Transverse colon (tissue), 3 donors: ENCODE data around the gene MGMT.

Experiments
- EP300 ChIP-seq: sonication (generic); formaldehyde crosslinking; IDR thresholded peaks from one replicate; pipeline ENCODE4 v1.6.1; 2017; ENCODE audit warnings: antibody characterized with exemption, low read depth
- POLR2A ChIP-seq: fragments of 450-650 bp; IDR thresholded peaks from one replicate; pipeline ENCODE4 v1.6.1; 2016; ENCODE audit warnings: antibody characterized with exemption, mild to moderate bottlenecking, moderate library complexity
- TF ChIP-seq, protein P1 (sequence below), 5 experiments: fragments of 200-600 bp in 3 of 5; fragments of 450-650 bp in 2 of 5; sonication (generic) in 3 of 5; IDR thresholded peaks; 1 replicate in 2 of 5; 2 replicates in 3 of 5; pipeline ENCODE4 v1.5.1; 2016 to 2017; ENCODE audit warnings: antibody characterized with exemption in 5 of 5, inconsistent platforms in 3 of 5, mild to moderate bottlenecking in 2 of 5, moderate library complexity in 1 of 5

DNA sequence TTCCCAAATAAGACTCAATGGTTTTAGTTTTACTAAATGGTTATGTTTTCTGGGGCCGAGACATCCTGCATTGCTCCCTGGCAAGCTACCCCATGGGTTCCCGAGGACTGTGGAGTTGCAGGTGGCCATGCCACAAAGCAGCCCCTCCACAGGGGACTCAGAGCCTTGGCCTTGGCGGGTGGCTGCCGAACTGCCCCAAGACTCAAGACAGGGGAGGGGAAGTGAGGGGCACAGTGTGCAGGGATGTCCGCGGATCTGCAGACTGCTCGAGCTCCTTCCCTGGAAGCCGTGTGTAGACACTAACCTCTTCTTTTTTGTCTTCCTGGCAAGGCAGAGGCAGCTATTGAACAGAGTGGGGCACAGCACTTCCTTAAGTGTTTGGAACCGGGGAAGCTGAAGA, 342.4 kb downstream of the MGMT start:
- TF ChIP-seq, protein P1, sequence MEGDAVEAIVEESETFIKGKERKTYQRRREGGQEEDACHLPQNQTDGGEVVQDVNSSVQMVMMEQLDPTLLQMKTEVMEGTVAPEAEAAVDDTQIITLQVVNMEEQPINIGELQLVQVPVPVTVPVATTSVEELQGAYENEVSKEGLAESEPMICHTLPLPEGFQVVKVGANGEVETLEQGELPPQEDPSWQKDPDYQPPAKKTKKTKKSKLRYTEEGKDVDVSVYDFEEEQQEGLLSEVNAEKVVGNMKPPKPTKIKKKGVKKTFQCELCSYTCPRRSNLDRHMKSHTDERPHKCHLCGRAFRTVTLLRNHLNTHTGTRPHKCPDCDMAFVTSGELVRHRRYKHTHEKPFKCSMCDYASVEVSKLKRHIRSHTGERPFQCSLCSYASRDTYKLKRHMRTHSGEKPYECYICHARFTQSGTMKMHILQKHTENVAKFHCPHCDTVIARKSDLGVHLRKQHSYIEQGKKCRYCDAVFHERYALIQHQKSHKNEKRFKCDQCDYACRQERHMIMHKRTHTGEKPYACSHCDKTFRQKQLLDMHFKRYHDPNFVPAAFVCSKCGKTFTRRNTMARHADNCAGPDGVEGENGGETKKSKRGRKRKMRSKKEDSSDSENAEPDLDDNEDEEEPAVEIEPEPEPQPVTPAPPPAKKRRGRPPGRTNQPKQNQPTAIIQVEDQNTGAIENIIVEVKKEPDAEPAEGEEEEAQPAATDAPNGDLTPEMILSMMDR (IDR thresholded peaks at IDR 0.05): no peak
- no peak for TF ChIP-seq EP300
- no peak for TF ChIP-seq POLR2A
